Psoas muscle (tissue), 8 donors: ENCODE data around the gene ARHGAP24. TPM values are rescaled to one million over a fixed set of nuclear protein-coding genes. Genes with fewer than 3 reads are reported as not detected.

Source experiments
- ATAC-seq, 4 donors: fragments of 200-7000 bp; cut with Tn5 transposase; one replicate each; pipeline ENCODE4 v1.9.1; 2020; ENCODE audit warnings: moderate library complexity in 3 of 4, mild to moderate bottlenecking in 2 of 4
- DNase-seq, 2 donors: peaks; one replicate each; pipeline ENCODE4 v3.0.0-alpha.2; 2020
- H3K27ac ChIP-seq: fragments of 200-600 bp; one replicate; pipeline ENCODE4 v1.8.0; 2022
- H3K27me3 ChIP-seq, 3 donors: fragments of 200-600 bp in 1 of 3; one replicate each; pipeline versions ENCODE4 v1.6.1 to v1.8.0; 2013 to 2022; ENCODE audit warnings: low read length in 2 of 3, mild to moderate bottlenecking in 2 of 3, moderate library complexity in 1 of 3; ENCODE audit not compliant: insufficient read depth in 3 of 3
- H3K36me3 ChIP-seq, 2 donors: fragments of 200-600 bp in 1 of 2; one replicate each; pipeline versions ENCODE4 v1.6.1 to v1.8.0; 2013 to 2022; ENCODE audit warnings: low read depth in 1 of 2, mild to moderate bottlenecking in 1 of 2, moderate library complexity in 1 of 2; ENCODE audit not compliant: insufficient read depth in 1 of 2
- H3K4me1 ChIP-seq: fragments of 200-600 bp; one replicate; pipeline ENCODE4 v1.8.0; 2022
- H3K4me3 ChIP-seq: fragments of 200-600 bp; one replicate; pipeline ENCODE4 v1.8.0; 2022; ENCODE audit warnings: mild to moderate bottlenecking
- H3K9me3 ChIP-seq: fragments of 200-600 bp; one replicate; pipeline ENCODE4 v1.8.0; 2022
- WGBS, 3 donors: extraction: QIAGEN DNeasy Blood & Tissue Kit; methylation state at CpG; one replicate each; pipeline versions ENCODE4 v1.1.6 to v1.1.7; 2013; 5-methylcytosine and 5-hydroxymethylcytosine counted together
- intact Hi-C, 2 donors: fragments of 100-400 bp; cut with DNase I; formaldehyde crosslinking; loops; one replicate each; pipeline versions ENCODE4 v1.11.0 to v1.14.2; 2022
- polyA plus RNA-seq, 3 donors: library from polyadenylated mRNA; stranded (reverse); fragments of 200-250 nt; gene quantifications; one replicate each; pipeline ENCODE4 v1.2.3, GENCODE V29; 2013
- total RNA-seq, 4 donors: library from RNA; stranded (reverse); fragmentation: NEBNext Ultra II Directional in 2 of 4; extraction: Animal tissue kit (Norgen Biotek cat#: 25700) in 2 of 4; gene quantifications; one replicate each; pipeline versions ENCODE4 v1.2.1 to v1.2.4, GENCODE V29; 2021 to 2023
- TF ChIP-seq, protein P1 (sequence below): fragments of 200-600 bp; IDR thresholded peaks from one replicate; pipeline ENCODE4 v1.8.0; 2022; ENCODE audit warnings: antibody characterized with exemption
- donor health status: healthy with polysubstance abuse.
- donor health status: DM: no; HTN: no; CAD: no; lungs with moderate emphysema.
- donor health status: Bipolar disorder and iron deficiency.
- donor health status: healthy.
- donor health status: DM: yes; HTN: yes; CAD: no.
- donor health status: DM: no; HTN: no; CAD: no.
- donor health status: DM: no; HTN: no; CAD: no.
- donor health status: DM: yes; HTN: yes; CAD: no.

ARHGAP24 gene
- total and polyA plus RNA-seq, 7 donors = 2.3 to 25.7 (median 4.6) TPM

- WGBS, 3 donors = 86 to 95% (median 94%) methylated on average over 5 of the region's 5 CpGs
- H3K4me1 ChIP-seq = no peaks in the 10 kb centered on the region
- H3K27me3 ChIP-seq = no peaks in the 10 kb centered on the region
- ATAC-seq = no peak
- intact Hi-C loops = no loop called here
- TF ChIP-seq, protein P1, sequence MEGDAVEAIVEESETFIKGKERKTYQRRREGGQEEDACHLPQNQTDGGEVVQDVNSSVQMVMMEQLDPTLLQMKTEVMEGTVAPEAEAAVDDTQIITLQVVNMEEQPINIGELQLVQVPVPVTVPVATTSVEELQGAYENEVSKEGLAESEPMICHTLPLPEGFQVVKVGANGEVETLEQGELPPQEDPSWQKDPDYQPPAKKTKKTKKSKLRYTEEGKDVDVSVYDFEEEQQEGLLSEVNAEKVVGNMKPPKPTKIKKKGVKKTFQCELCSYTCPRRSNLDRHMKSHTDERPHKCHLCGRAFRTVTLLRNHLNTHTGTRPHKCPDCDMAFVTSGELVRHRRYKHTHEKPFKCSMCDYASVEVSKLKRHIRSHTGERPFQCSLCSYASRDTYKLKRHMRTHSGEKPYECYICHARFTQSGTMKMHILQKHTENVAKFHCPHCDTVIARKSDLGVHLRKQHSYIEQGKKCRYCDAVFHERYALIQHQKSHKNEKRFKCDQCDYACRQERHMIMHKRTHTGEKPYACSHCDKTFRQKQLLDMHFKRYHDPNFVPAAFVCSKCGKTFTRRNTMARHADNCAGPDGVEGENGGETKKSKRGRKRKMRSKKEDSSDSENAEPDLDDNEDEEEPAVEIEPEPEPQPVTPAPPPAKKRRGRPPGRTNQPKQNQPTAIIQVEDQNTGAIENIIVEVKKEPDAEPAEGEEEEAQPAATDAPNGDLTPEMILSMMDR = no peak
- no peak overlapping the region for H3K4me3 ChIP-seq
- DNase-seq = no peak
- H3K9me3 ChIP-seq = no peaks in the 10 kb centered on the region
- H3K27ac ChIP-seq = no peak overlapping the region
- H3K36me3 ChIP-seq = no peaks in the 10 kb centered on the region
Observed at GRCh38 chr4:85544751-85545150, 69.8 kb downstream of the ARHGAP24 start.

- no peak for ATAC-seq
- H3K36me3 ChIP-seq = no peaks in the 10 kb centered on the region
- no peaks in the 10 kb centered on the region for H3K27me3 ChIP-seq
- H3K27ac ChIP-seq = no peak overlapping the region
- peaks cover 4% of the 10 kb centered on the region for H3K9me3 ChIP-seq
- intact Hi-C loops = no loop called here
- WGBS, 3 donors = 81 to 90% (median 83%) methylated on average over 2 of the region's 2 CpGs
- no peak overlapping the region for H3K4me3 ChIP-seq
- H3K4me1 ChIP-seq = no peaks in the 10 kb centered on the region
- TF ChIP-seq, protein P1 = no peak
- no peak for DNase-seq
Observed at GRCh38 chr4:85548116-85548515, 73.2 kb downstream of the ARHGAP24 start.

DNA sequence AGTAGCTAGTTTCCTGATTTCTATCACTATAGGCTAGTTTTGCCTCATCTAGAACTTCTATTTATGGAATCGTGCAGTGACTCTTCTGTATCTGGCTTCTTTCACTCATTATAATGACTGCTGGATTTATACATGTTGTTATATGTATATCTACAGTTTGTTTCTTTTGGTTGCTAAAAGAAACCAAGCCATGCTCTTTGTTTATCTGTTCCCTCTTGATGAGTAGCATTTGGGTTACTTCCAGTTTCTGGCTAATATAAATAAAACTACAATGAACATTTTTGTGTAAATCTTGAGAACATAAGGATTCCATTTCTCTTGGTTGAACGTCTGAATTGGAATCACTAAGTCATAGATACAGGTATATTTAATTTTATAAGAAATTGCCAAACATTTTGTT is 73.9 kb downstream of the ARHGAP24 start:
- DNase-seq = no peak
- peaks cover 7% of the 10 kb centered on the region for H3K9me3 ChIP-seq
- no peaks in the 10 kb centered on the region for H3K27me3 ChIP-seq
- TF ChIP-seq, protein P1 = no peak
- no peak for ATAC-seq
- no peaks in the 10 kb centered on the region for H3K36me3 ChIP-seq
- 76 to 86% (median 83%) methylated on average over 2 of the region's 2 CpGs for WGBS, 3 donors
- H3K27ac ChIP-seq = no peak overlapping the region
- intact Hi-C loops = no loop called here
- no peak overlapping the region for H3K4me3 ChIP-seq
- H3K4me1 ChIP-seq = no peaks in the 10 kb centered on the region

DNA sequence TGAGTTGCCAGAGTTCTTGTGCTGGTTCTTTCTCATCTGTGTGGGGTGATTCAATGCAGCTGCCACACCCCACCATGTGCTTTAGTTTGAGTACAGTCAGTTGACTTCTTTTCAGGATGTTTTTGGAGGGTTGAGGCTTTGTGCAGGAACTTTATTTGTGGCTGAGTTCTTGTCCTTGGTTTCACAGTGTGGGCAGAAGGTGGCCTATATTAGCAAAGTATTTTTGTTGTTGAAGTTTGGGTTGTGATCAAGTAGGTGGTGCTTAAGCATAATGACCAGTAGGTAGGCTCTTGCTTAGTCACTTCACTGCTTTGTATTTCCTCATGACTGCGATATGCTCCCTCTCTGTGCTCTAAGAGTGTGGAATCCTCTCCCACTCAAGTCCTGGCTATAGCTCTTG is 80.3 kb downstream of the ARHGAP24 start:
- Histone ChIP-seq H3K4me3 (no peak overlapping the region), H3K27ac (no peak overlapping the region), H3K4me1 (no peaks in the 10 kb centered on the region), H3K9me3 (peaks cover 7% of the 10 kb centered on the region), H3K36me3 (no peaks in the 10 kb centered on the region), H3K27me3 (no peaks in the 10 kb centered on the region)
- DNase-seq (no peak), ATAC-seq (no peak)
- WGBS, 3 donors = 91 to 100% (median 93%) methylated on average over 1 of the region's 1 CpG
- TF ChIP-seq, protein P1 = no peak
- intact Hi-C loops = no loop called here

DNA sequence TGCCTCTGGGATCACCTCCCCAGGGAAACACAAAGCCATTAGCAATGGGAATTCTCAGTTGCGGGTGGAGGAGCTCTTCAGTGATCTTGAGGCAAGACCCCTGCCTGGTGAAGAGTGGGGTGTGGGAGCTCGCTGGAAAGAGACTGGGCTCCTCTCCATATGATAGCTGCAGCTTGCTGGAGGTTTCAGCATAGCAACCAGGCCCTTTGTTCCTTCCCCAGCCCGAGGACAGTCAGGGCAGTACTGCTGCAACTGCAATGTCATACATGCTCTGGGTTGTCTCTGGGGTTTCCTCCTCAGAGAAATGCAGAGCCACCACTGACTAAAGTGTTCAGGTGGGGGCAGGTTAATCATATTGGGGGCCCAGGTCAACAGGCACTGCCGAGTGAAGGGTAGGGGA is 81.3 kb downstream of the ARHGAP24 start:
- no peak overlapping the region for H3K4me3 ChIP-seq
- H3K27ac ChIP-seq = no peak overlapping the region
- intact Hi-C loops = no loop called here
- DNase-seq (no peak), ATAC-seq (no peak)
- TF ChIP-seq, protein P1 = no peak
- H3K27me3 ChIP-seq = no peaks in the 10 kb centered on the region
- no peaks in the 10 kb centered on the region for H3K36me3 ChIP-seq
- H3K9me3 ChIP-seq = peaks cover 7% of the 10 kb centered on the region
- no peaks in the 10 kb centered on the region for H3K4me1 ChIP-seq
- WGBS, 3 donors = 87 to 90% (median 88%) methylated on average over 4 of the region's 4 CpGs
